Activated CD4-positive, alpha-beta memory T cell treated with anti-CD3 and anti-CD28 coated beads for 36 hours (primary cell): Measurements from ENCODE around the gene CHST12. TPM values are rescaled to one million over a fixed set of nuclear protein-coding genes. Genes with fewer than 3 reads are reported as not detected.
"Not testable (repeated sequence)": the region's sequence is repeated elsewhere in the genome, so short reads cannot be mapped to it uniquely, and the experiment has no call there.

Experiments used
- CTCF ChIA-PET: fragments of 350-600 bp; sonication (Branson Sonifier 250); formaldehyde crosslinking; loops from one replicate; lab custom pipeline; 2021; ENCODE audit warnings: antibody characterized with exemption, inconsistent platforms; lab: Charles Lee
- POLR2A ChIA-PET: fragments of 350-600 bp; sonication (Branson Sonifier 250); formaldehyde crosslinking; loops from one replicate; lab custom pipeline; 2021; ENCODE audit warnings: antibody characterized with exemption; lab: Charles Lee
- DNase-seq: peaks from one replicate; pipeline ENCODE4 v3.0.0-alpha.2; 2020
- H3K27ac Mint-ChIP-seq: one replicate; pipeline ENCODE4 v1.8.0; 2021; ENCODE audit warnings: mixed read lengths
- H3K27me3 Mint-ChIP-seq: one replicate; pipeline ENCODE4 v1.8.0; 2021; ENCODE audit warnings: mixed read lengths
- H3K36me3 Mint-ChIP-seq: one replicate; pipeline ENCODE4 v1.8.0; 2021; ENCODE audit warnings: mixed read lengths
- H3K4me1 Mint-ChIP-seq: one replicate; pipeline ENCODE4 v1.8.0; 2021; ENCODE audit warnings: low read depth, mixed read lengths
- H3K4me3 Mint-ChIP-seq: one replicate; pipeline ENCODE4 v1.8.0; 2021; ENCODE audit warnings: mild to moderate bottlenecking, mixed read lengths
- H3K9me3 Mint-ChIP-seq: one replicate; pipeline ENCODE4 v1.8.0; 2021; ENCODE audit warnings: mixed read lengths
- intact Hi-C: fragments of 100-400 bp; cut with micrococcal nuclease; formaldehyde crosslinking; loops from one replicate; pipeline ENCODE4 v1.15.1; 2023
- total RNA-seq, 2 experiments: library from RNA; stranded (reverse); gene quantifications; one replicate each; pipeline ENCODE4 v1.2.3, GENCODE V29; 2021

Gene CHST12
- total RNA-seq, 2 experiments from 2014 or later = 3.7 to 3.9 TPM

DNA sequence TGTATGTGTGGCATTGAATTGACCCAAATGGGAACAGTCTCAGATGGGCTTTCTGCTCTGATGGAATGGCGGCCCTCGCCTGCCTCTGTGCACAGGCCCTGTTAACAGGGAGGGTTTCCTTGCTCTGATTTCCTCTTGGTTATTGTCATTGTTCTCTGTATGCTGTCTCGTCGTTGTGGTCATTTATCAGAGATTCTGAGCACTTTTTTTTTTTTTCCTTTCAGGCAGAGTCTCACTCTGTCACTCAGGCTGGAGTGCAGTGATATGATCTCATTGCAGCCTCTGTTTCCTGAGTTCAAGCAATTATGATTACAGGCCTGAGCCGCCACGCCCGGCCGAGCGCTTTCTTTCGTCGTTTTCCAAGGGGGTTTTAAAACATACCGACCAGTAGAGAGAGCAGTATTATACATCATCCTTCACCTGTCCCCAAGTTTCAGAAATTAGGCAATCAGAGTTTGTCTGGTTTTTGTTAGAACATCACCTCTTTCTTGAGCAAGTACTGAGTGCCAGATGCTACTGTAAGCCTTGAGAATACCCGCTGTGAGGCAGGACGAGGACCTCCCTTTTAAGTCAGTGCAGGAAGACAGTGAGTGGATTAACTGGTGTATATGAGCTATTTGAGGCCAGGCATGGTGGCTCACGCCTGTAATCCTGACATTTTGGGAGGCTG lies 6.5 kb downstream of the CHST12 start:
- Mint-ChIP-seq H3K36me3 (peaks cover 4% of the 10 kb centered on the region), H3K4me1 (peaks cover 74% of the 10 kb centered on the region), H3K9me3 (no peaks in the 10 kb centered on the region), H3K27ac (peak overlapping the region; percentile 77), H3K4me3 (peak overlapping the region; percentile 40), H3K27me3 (no peaks in the 10 kb centered on the region)
- DNase-seq = peak; percentile 51
- intact Hi-C loops = loop anchor here (5.0 kb wide), 1 partner anchor 58 kb away; the partner anchor contains the start of gene EIF3B
- ChIA-PET POLR2A (no interaction called here), CTCF (interaction anchor here (0.6 to 1.4 kb wide), 2 partner anchors 22 to 392 kb away, joined by 4 read pairs; no protein-coding TSS in a partner anchor)

DNA sequence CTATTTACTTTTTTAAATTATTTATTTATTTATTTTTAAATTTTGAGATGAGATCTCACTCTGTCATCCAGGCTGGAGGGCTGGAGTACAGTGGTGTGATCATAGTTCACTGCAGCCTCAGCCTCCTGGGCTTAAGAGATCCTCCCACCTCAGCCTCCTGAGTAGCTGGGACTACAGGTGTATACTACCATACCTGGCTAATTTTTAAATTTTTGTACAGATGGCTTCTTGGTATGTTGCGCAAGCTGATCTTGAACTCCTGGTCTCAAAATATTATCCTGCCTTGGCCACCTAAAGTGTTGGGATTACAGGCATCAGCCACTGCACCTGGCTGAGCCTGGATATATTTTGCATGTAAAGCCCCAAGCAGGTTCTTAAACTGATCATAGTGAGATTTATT lies 7.6 kb downstream of the CHST12 start:
- DNase-seq = no peak
- CTCF ChIA-PET = interaction anchor here (0.6 to 1.4 kb wide), 3 partner anchors 20 to 140 kb away, joined by 3 to 4 read pairs (median 3); no protein-coding TSS in a partner anchor
- Mint-ChIP-seq H3K27me3 (no peaks in the 10 kb centered on the region), H3K9me3 (no peaks in the 10 kb centered on the region), H3K4me3 (no peak overlapping the region), H3K36me3 (peaks cover 4% of the 10 kb centered on the region), H3K27ac (no peak overlapping the region), H3K4me1 (peaks cover 64% of the 10 kb centered on the region)
- POLR2A ChIA-PET = no interaction called here
- intact Hi-C loops = no loop called here

DNA sequence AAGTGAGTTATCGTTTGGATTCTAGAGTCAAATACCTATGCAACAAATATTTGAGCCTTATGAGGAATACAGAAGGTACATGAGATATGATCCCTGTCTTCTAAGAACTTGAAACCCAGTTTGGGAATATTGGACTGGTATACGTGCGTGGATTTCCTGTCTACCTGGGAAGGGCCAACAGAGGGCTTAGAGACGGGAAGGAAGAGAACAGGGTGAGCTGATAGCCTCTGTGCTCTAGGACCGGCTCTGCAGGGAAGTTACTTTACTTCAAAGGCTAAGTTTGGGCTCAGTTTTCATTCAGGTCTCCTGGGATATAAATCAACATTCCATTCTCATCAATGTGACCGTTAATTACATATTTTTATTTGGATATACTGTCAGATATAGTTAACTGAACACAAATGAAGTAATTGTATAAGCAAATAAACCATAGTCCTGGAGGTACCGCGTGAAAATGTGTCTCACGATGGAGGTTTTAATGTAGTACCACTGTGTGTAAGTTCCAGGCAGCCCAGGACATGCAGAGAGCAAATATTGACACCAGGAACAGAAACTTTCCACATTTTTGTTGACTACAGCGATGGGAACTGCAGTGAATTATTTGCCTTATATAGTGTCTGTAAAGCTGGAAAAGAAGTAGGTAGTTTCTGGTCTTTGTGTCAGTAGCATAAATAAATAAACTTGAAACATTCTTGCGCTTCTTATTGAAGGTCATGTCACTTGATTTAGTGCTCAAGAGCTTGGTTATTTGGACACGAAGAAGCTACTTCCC lies 8.6 kb downstream of the CHST12 start:
- no peaks in the 10 kb centered on the region for H3K27me3 Mint-ChIP-seq

DNA sequence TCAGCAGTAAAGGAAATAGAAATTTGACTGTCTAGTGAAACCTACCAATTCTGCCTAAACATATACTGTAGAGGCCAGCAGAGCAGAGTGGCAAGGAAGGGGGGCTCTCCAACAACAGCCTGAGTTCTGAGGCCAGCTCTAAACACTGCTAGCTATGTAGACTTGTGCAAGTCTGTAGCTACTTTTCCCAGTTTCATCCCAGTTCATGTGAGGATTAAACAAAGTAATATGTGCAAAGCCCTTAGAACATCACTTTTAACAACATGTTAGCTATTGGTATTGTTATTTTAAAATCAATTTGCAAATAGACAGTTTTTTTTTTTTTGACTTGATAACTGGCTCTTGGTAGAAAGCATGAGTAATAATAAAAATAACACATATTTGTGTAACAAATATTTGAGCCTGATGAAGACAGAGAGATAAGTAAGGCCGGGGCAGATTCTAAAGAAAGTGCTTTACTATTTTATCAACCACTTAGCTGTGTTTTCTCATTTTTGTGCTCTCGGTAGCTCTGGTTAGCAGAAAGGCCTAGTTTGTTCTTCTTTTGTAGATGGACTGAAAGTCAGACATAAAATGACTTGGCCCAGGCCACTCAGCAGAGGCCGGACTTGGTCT lies 9.3 kb downstream of the CHST12 start:
- Mint-ChIP-seq H3K27me3 (no peaks in the 10 kb centered on the region), H3K4me3 (no peak overlapping the region), H3K36me3 (no peaks in the 10 kb centered on the region), H3K9me3 (no peaks in the 10 kb centered on the region), H3K27ac (no peak overlapping the region), H3K4me1 (peaks cover 65% of the 10 kb centered on the region)
- POLR2A ChIA-PET = interaction anchor here (0.7 kb wide), 1 partner anchor 95 kb away, joined by 3 read pairs; no protein-coding TSS in a partner anchor
- intact Hi-C loops = no loop called here
- no peak for DNase-seq
- CTCF ChIA-PET = interaction anchor here (0.9 to 1.6 kb wide), 6 partner anchors 9 to 297 kb away, joined by 3 to 6 read pairs (median 4); no protein-coding TSS in a partner anchor

More for the DNA sequence above, 8.6 kb downstream of the CHST12 start:
- ChIA-PET POLR2A (interaction anchor here (0.7 kb wide), 1 partner anchor 96 kb away, joined by 3 read pairs; no protein-coding TSS in a partner anchor), CTCF (interaction anchor here (0.9 to 1.1 kb wide), 4 partner anchors 20 to 64 kb away, joined by 3 to 6 read pairs (median 4); no protein-coding TSS in a partner anchor)
- H3K36me3 Mint-ChIP-seq = peaks cover under 1% of the 10 kb centered on the region
- DNase-seq = no peak
- intact Hi-C loops = no loop called here
- peaks cover 64% of the 10 kb centered on the region for H3K4me1 Mint-ChIP-seq
- no peak overlapping the region for H3K27ac Mint-ChIP-seq
- no peak overlapping the region for H3K4me3 Mint-ChIP-seq
- H3K9me3 Mint-ChIP-seq = no peaks in the 10 kb centered on the region

DNA sequence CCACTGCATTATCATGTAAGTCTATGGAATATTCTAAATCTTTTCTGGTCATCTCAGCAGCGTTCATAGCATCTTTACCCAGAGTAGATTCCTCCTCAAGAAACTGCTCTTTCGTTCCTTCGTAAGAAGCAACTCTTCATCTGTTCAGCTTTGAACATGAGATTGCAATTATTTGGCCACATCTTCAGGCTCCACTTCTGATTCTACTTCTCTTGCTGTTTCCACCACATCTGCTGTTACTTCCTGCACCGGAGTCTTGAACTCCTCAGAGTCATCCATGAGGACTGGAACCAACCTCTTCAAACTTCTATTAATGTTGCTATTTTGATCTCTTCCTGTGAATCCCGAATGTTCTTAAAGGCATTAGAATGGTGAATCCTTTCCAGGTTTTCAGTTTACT lies 12.7 kb downstream of the CHST12 start:
- Mint-ChIP-seq H3K36me3 (no peaks in the 10 kb centered on the region), H3K4me1 (peaks cover 52% of the 10 kb centered on the region), H3K27me3 (no peaks in the 10 kb centered on the region), H3K4me3 (no peak overlapping the region), H3K27ac (no peak overlapping the region), H3K9me3 (no peaks in the 10 kb centered on the region)
- intact Hi-C loops = no loop called here
- no peak for DNase-seq
- CTCF ChIA-PET = interaction anchor here (0.6 kb wide), 1 partner anchor 15 kb away, joined by 3 read pairs; no protein-coding TSS in a partner anchor
- POLR2A ChIA-PET = interaction anchor here (0.6 kb wide), 1 partner anchor 580 kb away, joined by 3 read pairs; no protein-coding TSS in a partner anchor

DNA sequence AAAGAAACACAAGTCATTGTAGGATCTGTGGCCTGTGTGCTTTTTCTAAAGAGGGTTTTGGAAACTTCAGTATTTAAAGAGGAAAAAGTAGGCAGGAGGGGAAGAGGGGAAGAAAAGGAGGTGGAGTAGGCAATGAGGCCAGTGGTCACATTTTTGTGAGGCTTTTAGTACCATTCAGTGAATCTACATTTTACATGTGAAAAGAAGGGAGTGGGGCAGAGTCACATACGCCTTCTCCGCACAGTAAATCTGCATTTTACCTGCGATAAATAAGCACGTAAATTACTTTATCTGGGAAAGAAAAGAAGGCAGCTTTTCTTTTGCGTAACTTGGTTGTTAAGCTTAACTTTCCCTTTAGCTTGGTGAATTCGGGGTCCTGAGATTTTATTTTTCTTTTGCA lies 13.2 kb downstream of the CHST12 start:
- no peaks in the 10 kb centered on the region for H3K36me3 Mint-ChIP-seq
- H3K4me1 Mint-ChIP-seq = peaks cover 52% of the 10 kb centered on the region
- ChIA-PET CTCF (no interaction called here), POLR2A (no interaction called here)
- no peak for DNase-seq
- intact Hi-C loops = no loop called here
- no peak overlapping the region for H3K27ac Mint-ChIP-seq
- no peaks in the 10 kb centered on the region for H3K9me3 Mint-ChIP-seq
- H3K4me3 Mint-ChIP-seq = no peak overlapping the region
- no peaks in the 10 kb centered on the region for H3K27me3 Mint-ChIP-seq

DNA sequence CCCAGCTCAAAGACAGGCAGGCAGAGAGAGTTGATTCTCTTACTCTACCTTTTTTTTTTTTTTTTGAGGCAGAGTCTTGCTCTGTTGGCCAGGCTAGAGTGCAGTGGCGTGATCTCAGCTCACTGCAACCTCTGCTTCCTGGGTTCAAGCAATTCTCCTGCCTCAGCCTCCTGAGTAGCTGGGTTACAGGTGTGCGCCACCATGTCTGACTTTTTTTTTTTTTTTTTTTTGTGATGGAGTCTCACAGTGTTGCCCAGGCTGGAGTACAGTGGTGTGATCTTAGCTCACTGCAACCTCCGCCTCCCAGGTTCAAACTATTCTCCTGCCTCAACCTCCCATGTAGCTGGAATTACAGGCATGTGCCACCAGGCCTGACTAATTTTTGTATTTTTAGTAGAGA lies 13.8 kb downstream of the CHST12 start:
- CTCF ChIA-PET, H3K27ac Mint-ChIP-seq, H3K27me3 Mint-ChIP-seq, H3K4me3 Mint-ChIP-seq, H3K36me3 Mint-ChIP-seq, DNase-seq, intact Hi-C loops, H3K9me3 Mint-ChIP-seq: not testable (repeated sequence)
- H3K4me1 Mint-ChIP-seq = peaks cover 48% of the 10 kb centered on the region
- POLR2A ChIA-PET = interaction anchor here (2.3 kb wide), 1 partner anchor 11 kb away, joined by 9 read pairs; no protein-coding TSS in a partner anchor

DNA sequence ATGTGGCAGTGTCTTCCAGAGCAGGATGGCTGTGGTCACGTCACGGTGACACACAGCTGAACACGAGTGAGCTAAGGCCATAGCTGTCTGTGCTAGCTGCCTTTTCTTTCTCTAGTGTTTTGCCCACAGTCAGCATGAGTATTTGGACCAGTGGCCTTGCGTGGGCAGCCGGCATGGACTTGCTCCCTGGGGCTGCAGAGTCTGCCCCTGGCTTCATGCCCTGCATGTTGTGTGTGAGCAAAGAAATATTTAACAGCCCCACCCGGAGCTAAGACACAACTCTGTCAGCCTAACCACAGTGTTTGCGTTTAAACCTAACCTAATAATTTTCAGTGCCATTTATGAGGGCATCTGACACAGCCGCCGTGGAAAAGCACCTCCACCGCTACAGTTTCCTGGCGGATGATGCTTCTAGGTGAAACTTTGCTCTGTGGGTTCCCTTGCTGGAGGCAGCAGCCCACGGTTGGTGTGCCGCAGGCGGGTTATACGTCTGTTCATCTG lies 14.6 kb downstream of the CHST12 start:
- H3K9me3 Mint-ChIP-seq = no peaks in the 10 kb centered on the region
- POLR2A ChIA-PET = interaction anchor here (2.3 kb wide), 1 partner anchor 11 kb away, joined by 9 read pairs; no protein-coding TSS in a partner anchor
- no peak overlapping the region for H3K4me3 Mint-ChIP-seq

DNA sequence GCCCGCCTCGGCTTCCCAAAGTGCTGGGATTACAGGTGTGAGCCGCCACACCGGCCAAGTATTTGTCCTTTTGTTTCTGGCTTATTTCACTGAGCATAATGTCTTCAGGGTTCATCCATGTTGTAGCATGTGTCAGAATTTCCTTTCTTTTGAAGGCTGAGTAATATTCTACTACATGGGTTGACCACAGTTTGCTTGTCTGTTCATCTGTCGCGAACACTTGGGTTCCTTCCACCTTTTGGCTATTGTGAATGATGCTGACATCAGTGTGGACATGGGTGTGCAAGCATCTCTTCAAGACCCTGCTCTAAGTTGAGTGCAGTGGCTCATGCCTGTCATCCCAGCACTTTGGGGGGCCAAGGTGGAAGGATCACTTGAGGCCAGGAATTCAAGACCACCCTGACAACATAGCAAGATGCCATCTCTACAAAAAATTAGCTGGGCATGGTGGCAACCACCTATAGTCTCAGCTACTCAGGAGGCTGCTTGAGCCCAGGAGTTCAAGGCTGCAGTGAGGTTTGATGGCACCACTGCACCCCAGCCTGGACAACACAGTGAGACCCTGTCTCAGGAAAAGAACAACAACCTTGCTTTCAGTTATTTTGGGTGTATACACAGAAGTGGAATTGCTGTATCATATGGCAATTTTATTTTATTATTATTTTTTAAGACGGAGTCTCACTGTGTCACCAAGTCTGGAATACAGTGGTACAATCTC lies 17.0 kb downstream of the CHST12 start:
- intact Hi-C loops = no loop called here
- no peaks in the 10 kb centered on the region for H3K9me3 Mint-ChIP-seq
- H3K4me3 Mint-ChIP-seq = no peak overlapping the region
- H3K27ac Mint-ChIP-seq = no peak overlapping the region
- no peaks in the 10 kb centered on the region for H3K36me3 Mint-ChIP-seq
- H3K27me3 Mint-ChIP-seq = no peaks in the 10 kb centered on the region
- peaks cover 29% of the 10 kb centered on the region for H3K4me1 Mint-ChIP-seq
- CTCF ChIA-PET = interaction anchor here (0.8 to 1.9 kb wide), 3 partner anchors 11 to 16 kb away, joined by 3 to 5 read pairs (median 3); no protein-coding TSS in a partner anchor
- POLR2A ChIA-PET = interaction anchor here (0.6 kb wide), 1 partner anchor 73 kb away, joined by 3 read pairs; no protein-coding TSS in a partner anchor
- DNase-seq = peak; percentile 28

More for the DNA sequence above, 14.6 kb downstream of the CHST12 start:
- Mint-ChIP-seq H3K27me3 (no peaks in the 10 kb centered on the region), H3K36me3 (no peaks in the 10 kb centered on the region), H3K4me1 (peaks cover 40% of the 10 kb centered on the region), H3K27ac (peak overlapping the region; percentile 18)
- CTCF ChIA-PET = interaction anchor here (0.8 to 1.1 kb wide), 2 partner anchors 9 to 33 kb away, joined by 3 read pairs; no protein-coding TSS in a partner anchor
- intact Hi-C loops = no loop called here
- peak; percentile 72 for DNase-seq

DNA sequence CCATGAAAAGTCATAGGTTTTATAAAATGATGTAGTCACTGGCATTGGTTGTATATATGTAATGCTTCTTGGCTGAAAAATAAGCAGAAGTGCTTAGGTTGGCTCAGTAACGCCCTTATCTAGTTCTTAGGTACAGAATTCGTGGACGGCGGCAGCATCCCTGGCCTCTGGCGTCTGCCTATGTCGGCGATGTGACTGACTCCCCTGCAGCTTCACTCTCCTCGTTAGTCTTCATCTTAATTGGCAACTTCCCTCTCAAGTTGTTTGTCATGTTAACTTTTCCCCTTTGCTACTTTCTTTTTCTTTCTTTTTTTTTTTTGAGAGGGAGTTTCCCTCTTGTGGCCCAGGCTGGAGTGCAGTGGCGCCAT lies 18.5 kb downstream of the CHST12 start:
- Mint-ChIP-seq H3K4me1 (peaks cover 22% of the 10 kb centered on the region), H3K9me3 (no peaks in the 10 kb centered on the region), H3K27me3 (no peaks in the 10 kb centered on the region), H3K36me3 (no peaks in the 10 kb centered on the region), H3K27ac (no peak overlapping the region), H3K4me3 (no peak overlapping the region)
- no peak for DNase-seq
- CTCF ChIA-PET = interaction anchor here (0.8 to 1.9 kb wide), 3 partner anchors 9 to 11 kb away, joined by 3 to 5 read pairs (median 3); no protein-coding TSS in a partner anchor
- POLR2A ChIA-PET = no interaction called here
- intact Hi-C loops = no loop called here

DNA sequence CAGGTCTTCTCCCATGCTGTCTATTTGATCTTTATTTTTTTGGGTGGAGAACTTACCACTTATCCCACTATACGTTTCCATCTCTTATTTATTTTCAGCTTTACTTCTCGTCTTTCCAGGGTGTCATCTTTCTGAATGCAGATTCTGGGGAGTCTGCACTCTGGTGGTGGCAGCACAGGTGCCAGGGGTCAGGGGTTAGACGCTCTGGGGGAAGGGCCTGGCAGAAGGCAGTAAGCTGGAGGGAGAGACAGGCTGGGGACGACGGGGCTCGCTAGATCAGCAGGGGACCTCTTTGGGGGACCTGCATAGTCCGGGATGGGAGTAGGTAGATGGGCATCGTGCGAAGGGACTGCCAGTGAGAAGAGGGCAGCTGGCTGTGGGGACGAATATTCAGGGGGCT lies 22.3 kb downstream of the CHST12 start:
- Mint-ChIP-seq H3K4me3 (no peak overlapping the region), H3K27ac (no peak overlapping the region), H3K9me3 (peaks cover 1% of the 10 kb centered on the region), H3K27me3 (no peaks in the 10 kb centered on the region), H3K4me1 (peaks cover 10% of the 10 kb centered on the region), H3K36me3 (no peaks in the 10 kb centered on the region)
- intact Hi-C loops = no loop called here
- CTCF ChIA-PET = no interaction called here
- no peak for DNase-seq
- POLR2A ChIA-PET = no interaction called here
